BJ (cell line): ENCODE measurements around the gene SPACDR. TPM values are rescaled to one million over a fixed set of nuclear protein-coding genes. Genes with fewer than 3 reads are reported as not detected.

Experiments
- CTCF ChIA-PET: fragments of 350-600 bp; formaldehyde crosslinking; extraction: SDS; loops from one replicate; lab custom pipeline; 2021; ENCODE audit warnings: antibody characterized with exemption, inconsistent platforms; lab: Yijun Ruan, JAX
- POLR2A ChIA-PET: fragments of 300-600 bp; sonication (Branson Sonifier 250); formaldehyde crosslinking; extraction: SDS; loops from one replicate; lab custom pipeline; 2021; ENCODE audit warnings: antibody characterized with exemption; lab: Charles Lee
- DNase-seq: peaks from one replicate; pipeline ENCODE4 v3.0.0-alpha.2; 2011; ENCODE audit warnings: low read depth
- H3K27me3 ChIP-seq: 2 replicates; pipeline ENCODE4 v1.6.0; 2011; ENCODE audit warnings: low read length; ENCODE audit not compliant: control insufficient read depth, insufficient read depth
- H3K36me3 ChIP-seq: 2 replicates; pipeline ENCODE4 v1.5.1; 2011; ENCODE audit warnings: low read length; ENCODE audit not compliant: control insufficient read depth, insufficient read depth
- H3K4me3 ChIP-seq: 2 replicates; pipeline ENCODE4 v1.5.1; 2011; ENCODE audit warnings: low read depth, mild to moderate bottlenecking, control low read depth, low read length
- polyA plus RNA-seq: library from polyadenylated mRNA; depleted of rRNA; stranded (reverse); fragments of >200 nt; gene quantifications from 2 replicates; pipeline ENCODE4 v1.2.3, GENCODE V29; 2011
- TF ChIP-seq, protein P1 (sequence below): IDR thresholded peaks from 2 replicates; pipeline ENCODE4 v1.5.1; 2011; ENCODE audit warnings: low read depth, mild to moderate bottlenecking, control low read depth, inconsistent platforms, low read length, moderate library complexity; ENCODE audit not compliant: insufficient read depth

Gene SPACDR
- polyA plus RNA-seq, 1 experiment, result 0.32 TPM

- no peaks in the 10 kb centered on the region for H3K27me3 ChIP-seq
- TF ChIP-seq, protein P1, sequence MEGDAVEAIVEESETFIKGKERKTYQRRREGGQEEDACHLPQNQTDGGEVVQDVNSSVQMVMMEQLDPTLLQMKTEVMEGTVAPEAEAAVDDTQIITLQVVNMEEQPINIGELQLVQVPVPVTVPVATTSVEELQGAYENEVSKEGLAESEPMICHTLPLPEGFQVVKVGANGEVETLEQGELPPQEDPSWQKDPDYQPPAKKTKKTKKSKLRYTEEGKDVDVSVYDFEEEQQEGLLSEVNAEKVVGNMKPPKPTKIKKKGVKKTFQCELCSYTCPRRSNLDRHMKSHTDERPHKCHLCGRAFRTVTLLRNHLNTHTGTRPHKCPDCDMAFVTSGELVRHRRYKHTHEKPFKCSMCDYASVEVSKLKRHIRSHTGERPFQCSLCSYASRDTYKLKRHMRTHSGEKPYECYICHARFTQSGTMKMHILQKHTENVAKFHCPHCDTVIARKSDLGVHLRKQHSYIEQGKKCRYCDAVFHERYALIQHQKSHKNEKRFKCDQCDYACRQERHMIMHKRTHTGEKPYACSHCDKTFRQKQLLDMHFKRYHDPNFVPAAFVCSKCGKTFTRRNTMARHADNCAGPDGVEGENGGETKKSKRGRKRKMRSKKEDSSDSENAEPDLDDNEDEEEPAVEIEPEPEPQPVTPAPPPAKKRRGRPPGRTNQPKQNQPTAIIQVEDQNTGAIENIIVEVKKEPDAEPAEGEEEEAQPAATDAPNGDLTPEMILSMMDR, result no peak
- ChIA-PET CTCF (no interaction called here), POLR2A (no interaction called here)
- no peak for DNase-seq
- peak overlapping the region; percentile 84 for H3K4me3 ChIP-seq
- H3K36me3 ChIP-seq, result peaks cover 19% of the 10 kb centered on the region
These were observed 33.4 kb downstream of the SPACDR start for GRCh38 chr7:100430493-100431285.

- Histone ChIP-seq H3K36me3 (peaks cover 17% of the 10 kb centered on the region), H3K4me3 (peak within 1 kb of the TSS; percentile 84), H3K27me3 (no peaks in the 10 kb centered on the region)
- POLR2A ChIA-PET, result interaction anchor here (0.6 to 0.8 kb wide), 2 partner anchors 17 to 22 kb away, joined by 3 to 6 read pairs; no protein-coding TSS in a partner anchor
- TF ChIP-seq, protein P1, result no peak
- peak; percentile 72 for DNase-seq
- CTCF ChIA-PET, result interaction anchor here (0.7 to 2.2 kb wide), 4 partner anchors 8 to 276 kb away, joined by 3 to 9 read pairs (median 5); partner anchors contain the start of gene POP7
These were observed 34.2 kb downstream of the SPACDR start, which contains the start of gene MEPCE for GRCh38 chr7:100429637-100430492. TSS of gene MEPCE (plus strand) at chr7:100429831. CDS start at chr7:100430019, 188 bp downstream.

DNA sequence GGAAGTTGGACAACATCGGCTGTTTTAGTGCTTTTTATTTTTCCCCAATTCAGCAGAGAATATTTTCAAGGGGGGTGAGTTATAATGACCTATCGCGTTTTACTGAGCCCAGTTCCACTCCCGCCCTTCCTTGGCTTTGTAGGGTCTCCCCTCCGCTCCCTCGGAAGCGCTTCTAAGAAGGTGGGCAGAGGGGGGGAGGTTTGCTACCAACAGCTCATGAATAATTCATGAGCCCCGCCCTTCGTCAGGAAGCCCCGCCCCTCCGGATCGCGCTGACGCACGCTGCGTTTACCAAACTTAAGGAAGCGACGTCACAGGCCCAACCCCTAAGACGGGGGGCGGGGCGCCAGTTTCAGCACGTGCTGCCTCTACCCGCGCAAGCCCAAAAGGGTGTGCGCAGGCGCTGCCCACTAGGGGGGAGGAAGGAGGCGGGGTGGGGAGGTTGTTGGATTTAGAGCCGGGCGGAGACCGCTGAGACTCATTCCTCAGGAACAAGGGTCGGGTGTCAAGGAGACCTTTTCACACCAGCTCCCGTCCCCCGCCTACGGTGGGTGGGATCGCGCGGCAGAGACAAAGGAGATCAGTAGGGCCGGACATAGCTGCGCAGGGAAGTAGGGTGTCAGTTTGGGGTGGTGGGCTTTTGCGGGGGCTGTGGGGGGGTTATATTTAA lies 35.0 kb downstream of the SPACDR start:
- POLR2A ChIA-PET, result interaction anchor here (0.7 to 1.3 kb wide), 4 partner anchors 11 to 157 kb away, joined by 3 to 4 read pairs (median 3); partner anchors contain the start of gene FBXO24
- TF ChIP-seq, protein P1, result 0 out of 2 replicates have a peak, but pooled peaks have one; percentile 5
- peak overlapping the region; percentile 84 for H3K4me3 ChIP-seq
- peaks cover 15% of the 10 kb centered on the region for H3K36me3 ChIP-seq
- CTCF ChIA-PET, result interaction anchor here (0.6 to 2.2 kb wide), 5 partner anchors 8 to 277 kb away, joined by 4 to 9 read pairs (median 6); partner anchors contain the start of gene POP7
- peak; percentile 98 for DNase-seq
- H3K27me3 ChIP-seq, result no peaks in the 10 kb centered on the region

GRCh38 chr7:100428199-100428966 lies 35.7 kb downstream of the SPACDR start, which contains the start of gene ZCWPW1:
TSS of gene ZCWPW1 (minus strand) at chr7:100428703. CDS start at chr7:100420649, 8,054 bp downstream.
- no peaks in the 10 kb centered on the region for H3K27me3 ChIP-seq
- peaks cover 8% of the 10 kb centered on the region for H3K36me3 ChIP-seq
- TF ChIP-seq, protein P1, result 0 out of 2 replicates have a peak, but pooled peaks have one; percentile 10
- peak within 1 kb of the TSS; percentile 84 for H3K4me3 ChIP-seq
- ChIA-PET CTCF (interaction anchor here (0.5 to 2.2 kb wide), 6 partner anchors 16 to 206 kb away, joined by 3 to 9 read pairs (median 4); no protein-coding TSS in a partner anchor), POLR2A (interaction anchor here (0.6 to 1.3 kb wide), 6 partner anchors 11 to 246 kb away, joined by 3 to 13 read pairs (median 4); partner anchors contain the start of gene FBXO24)
- peak; percentile 81 for DNase-seq
